Activated CD4-positive, CD25-positive, alpha-beta regulatory T cell treated with anti-CD3 and anti-CD28 coated beads, Interleukin-2, amount 50 U/mL, for 72 hours (primary cell): ENCODE data around the gene ASB6.
"Not testable (repeated sequence)": the region's sequence is repeated elsewhere in the genome, so short reads cannot be mapped to it uniquely, and the experiment has no call there.

ENCODE experiments used
- DNase-seq: peaks from one replicate; pipeline ENCODE4 v3.0.0; 2021

Gene ASB6

GRCh38 chr9:129602598-129603415, 39.1 kb downstream of the ASB6 start:
- no peak for DNase-seq

GRCh38 chr9:129601082-129601674, 40.8 kb downstream of the ASB6 start:
- no peak for DNase-seq

GRCh38 chr9:129598089-129598596, 43.8 kb downstream of the ASB6 start:
- no peak for DNase-seq

- DNase-seq: no peak
These were observed 44.4 kb downstream of the ASB6 start for GRCh38 chr9:129597355-129598088.

GRCh38 chr9:129596541-129597331, 45.2 kb downstream of the ASB6 start:
- no peak for DNase-seq

- no peak for DNase-seq
These were observed 45.9 kb downstream of the ASB6 start for GRCh38 chr9:129595903-129596540.

GRCh38 chr9:129595311-129595741, 46.6 kb downstream of the ASB6 start:
- DNase-seq: no peak

- DNase-seq: no peak
These were observed 47.3 kb downstream of the ASB6 start for GRCh38 chr9:129594632-129595031.

- not testable (repeated sequence) for DNase-seq
These were observed 49.2 kb downstream of the ASB6 start for GRCh38 chr9:129592790-129593189.

GRCh38 chr9:129591916-129592315, 50.0 kb downstream of the ASB6 start:
- DNase-seq: no peak

- DNase-seq: no peak
These were observed 51.5 kb downstream of the ASB6 start for GRCh38 chr9:129590466-129590865.

GRCh38 chr9:129587487-129588262, 54.3 kb downstream of the ASB6 start:
- DNase-seq: no peak

GRCh38 chr9:129586685-129587084, 55.3 kb downstream of the ASB6 start:
- no peak for DNase-seq

GRCh38 chr9:129586245-129586644, 55.7 kb downstream of the ASB6 start:
- DNase-seq: no peak

- DNase-seq: no peak
These were observed 56.6 kb downstream of the ASB6 start for GRCh38 chr9:129585352-129585751.
